Mesothelial cell of epicardium (in vitro differentiated cells): ENCODE results near the gene ILDR2. TPM values are rescaled to one million over a fixed set of nuclear protein-coding genes. Genes with fewer than 3 reads are reported as not detected.

Source experiments
- DNase-seq, 2 experiments: peaks; one replicate each; pipeline ENCODE4 v3.0.0; 2021; ENCODE audit warnings: low spot score in 2 of 2; ENCODE audit not compliant: unreplicated experiment in 2 of 2
- H3K27ac Mint-ChIP-seq: 2 replicates; pipeline ENCODE4 v1.8.0; 2021; ENCODE audit warnings: mixed read lengths
- H3K27me3 Mint-ChIP-seq: 2 replicates; pipeline ENCODE4 v1.8.0; 2021; ENCODE audit warnings: low read depth, mixed read lengths
- H3K36me3 Mint-ChIP-seq: 2 replicates; pipeline ENCODE4 v1.8.0; 2021; ENCODE audit warnings: mixed read lengths
- H3K4me1 Mint-ChIP-seq: 2 replicates; pipeline ENCODE4 v1.8.0; 2021; ENCODE audit warnings: mixed read lengths
- H3K4me3 Mint-ChIP-seq: 2 replicates; pipeline ENCODE4 v1.8.0; 2021; ENCODE audit warnings: mild to moderate bottlenecking, moderate library complexity, mixed read lengths
- H3K9me3 Mint-ChIP-seq: 2 replicates; pipeline ENCODE4 v1.8.0; 2021; ENCODE audit warnings: mixed read lengths
- CTCF ChIP-seq: fragments of 200-600 bp; sonication (generic); IDR thresholded peaks from one replicate; pipeline ENCODE4 v1.5.0; 2021; ENCODE audit warnings: antibody characterized with exemption; ENCODE audit not compliant: unreplicated experiment
- total RNA-seq: library from RNA; stranded (reverse); gene quantifications from 3 replicates; pipeline ENCODE4 v1.2.1, GENCODE V29; 2021

The ILDR2 gene
- total RNA-seq, 1 donor from 2014 or later: 1.1 TPM

- no peak overlapping the region for H3K4me3 Mint-ChIP-seq
- no peak overlapping the region for H3K27ac Mint-ChIP-seq
- peaks cover 49% of the 10 kb centered on the region for H3K27me3 Mint-ChIP-seq
- no peak for DNase-seq
- no peaks in the 10 kb centered on the region for H3K4me1 Mint-ChIP-seq
- H3K36me3 Mint-ChIP-seq: no peaks in the 10 kb centered on the region
- no peak for TF ChIP-seq CTCF
- no peaks in the 10 kb centered on the region for H3K9me3 Mint-ChIP-seq
Measured at GRCh38 chr1:167011560-167012191, 36.3 kb upstream of the ILDR2 start.

- Mint-ChIP-seq H3K4me1 (no peaks in the 10 kb centered on the region), H3K36me3 (no peaks in the 10 kb centered on the region), H3K27me3 (peaks cover 11% of the 10 kb centered on the region), H3K4me3 (no peak overlapping the region), H3K27ac (no peak overlapping the region), H3K9me3 (peaks cover 23% of the 10 kb centered on the region)
- DNase-seq: no peak
- TF ChIP-seq CTCF: no peak
Measured at GRCh38 chr1:167003711-167004110, 28.4 kb upstream of the ILDR2 start.

GRCh38 chr1:167002354-167002753, 27.0 kb upstream of the ILDR2 start:
- no peak for DNase-seq

GRCh38 chr1:167000546-167000945, 25.2 kb upstream of the ILDR2 start:
- peaks cover 23% of the 10 kb centered on the region for H3K9me3 Mint-ChIP-seq
- no peaks in the 10 kb centered on the region for H3K36me3 Mint-ChIP-seq
- no peak overlapping the region for H3K27ac Mint-ChIP-seq
- peaks cover 9% of the 10 kb centered on the region for H3K27me3 Mint-ChIP-seq
- TF ChIP-seq CTCF: no peak
- H3K4me1 Mint-ChIP-seq: no peaks in the 10 kb centered on the region
- DNase-seq: no peak
- H3K4me3 Mint-ChIP-seq: no peak overlapping the region

More at GRCh38 chr1:167002354-167002753, 27.0 kb upstream of the ILDR2 start:
- H3K27me3 Mint-ChIP-seq: peaks cover 7% of the 10 kb centered on the region
- H3K9me3 Mint-ChIP-seq: peaks cover 23% of the 10 kb centered on the region
- H3K27ac Mint-ChIP-seq: no peak overlapping the region
- H3K4me1 Mint-ChIP-seq: no peaks in the 10 kb centered on the region
- H3K4me3 Mint-ChIP-seq: no peak overlapping the region
- no peak for TF ChIP-seq CTCF
- H3K36me3 Mint-ChIP-seq: no peaks in the 10 kb centered on the region

GRCh38 chr1:166999500-167000055, 24.2 kb upstream of the ILDR2 start:
- Mint-ChIP-seq H3K36me3 (no peaks in the 10 kb centered on the region), H3K4me1 (no peaks in the 10 kb centered on the region), H3K9me3 (peaks cover 23% of the 10 kb centered on the region), H3K4me3 (no peak overlapping the region), H3K27me3 (peaks cover 5% of the 10 kb centered on the region), H3K27ac (no peak overlapping the region)
- DNase-seq: no peak
- no peak for TF ChIP-seq CTCF

GRCh38 chr1:166999075-166999474, 23.7 kb upstream of the ILDR2 start:
- Mint-ChIP-seq H3K4me1 (no peaks in the 10 kb centered on the region), H3K36me3 (no peaks in the 10 kb centered on the region), H3K27me3 (peaks cover 3% of the 10 kb centered on the region), H3K9me3 (peaks cover 23% of the 10 kb centered on the region), H3K4me3 (no peak overlapping the region), H3K27ac (no peak overlapping the region)
- DNase-seq: no peak
- TF ChIP-seq CTCF: no peak
